ENCODE results near the gene L3MBTL3. TPM values are rescaled to one million over a fixed set of nuclear protein-coding genes. Genes with fewer than 3 reads are reported as not detected.
"Not testable (repeated sequence)": the region's sequence is repeated elsewhere in the genome, so short reads cannot be mapped to it uniquely, and the experiment has no call there.

L3MBTL3 gene
- total RNA-seq, 2 experiments from 2014 or later = 29.0 to 30.1 TPM

- H3K36me3 ChIP-seq (ENCODE audit: insufficient read depth, low read length) = peaks cover 9% of the 10 kb centered on the region
- CTCF ChIA-PET = no interaction called here
- H3K4me1 Mint-ChIP-seq (ENCODE audit: low read depth) = peaks cover 33% of the 10 kb centered on the region
- peaks cover 65% of the 10 kb centered on the region for H3K36me3 Mint-ChIP-seq (ENCODE audit: low read depth)
- no peak for DNase-seq
- H3K27ac Mint-ChIP-seq = no peak overlapping the region
- H3K9me3 ChIP-seq (ENCODE audit: control insufficient read depth in 1 of 2, insufficient read depth in 1 of 2, low read length in 2 of 2) = no peaks in the 10 kb centered on the region
- H3K27me3 Mint-ChIP-seq = no peaks in the 10 kb centered on the region
- no peak overlapping the region for H3K4me3 Mint-ChIP-seq
- no peak for TF ChIP-seq CTCF (IDR thresholded peaks at IDR 0.05)
- peaks cover 4% of the 10 kb centered on the region for H3K9me3 Mint-ChIP-seq
- no peak overlapping the region for H3K27ac ChIP-seq (ENCODE audit: low read depth in 1 of 2, low read length in 2 of 2)
- intact Hi-C loops (cut with DNase I, micrococcal nuclease) = no loop called here
- no peak overlapping the region for H3K4me3 ChIP-seq (ENCODE audit: low read length)
- no peak for ATAC-seq (ENCODE audit: poor library complexity)
- POLR2A ChIA-PET = interaction anchor here (2.2 kb wide), 1 partner anchor 17 kb away, joined by 11 read pairs; no protein-coding TSS in a partner anchor
- H3K4me1 ChIP-seq (ENCODE audit: insufficient read depth, low read length) = no peaks in the 10 kb centered on the region
- no peaks in the 10 kb centered on the region for H3K27me3 ChIP-seq (ENCODE audit: control insufficient read depth in 1 of 2, insufficient read depth in 2 of 2, low read length in 2 of 2)
Observed at GRCh38 chr6:130115036-130115435, 96.7 kb downstream of the L3MBTL3 start.

GRCh38 chr6:130116273-130116672 lies 97.9 kb downstream of the L3MBTL3 start:
- H3K27me3 Mint-ChIP-seq = no peaks in the 10 kb centered on the region
- no peak for DNase-seq
- ChIA-PET CTCF (no interaction called here), POLR2A (interaction anchor here (2.2 kb wide), 1 partner anchor 16 kb away, joined by 11 read pairs; no protein-coding TSS in a partner anchor)
- H3K36me3 Mint-ChIP-seq (ENCODE audit: low read depth) = peaks cover 65% of the 10 kb centered on the region
- TF ChIP-seq CTCF (IDR thresholded peaks at IDR 0.05) = no peak
- no peak overlapping the region for H3K27ac Mint-ChIP-seq
- no peaks in the 10 kb centered on the region for H3K27me3 ChIP-seq (ENCODE audit: control insufficient read depth in 1 of 2, insufficient read depth in 2 of 2, low read length in 2 of 2)
- no peak overlapping the region for H3K27ac ChIP-seq (ENCODE audit: low read depth in 1 of 2, low read length in 2 of 2)
- H3K9me3 Mint-ChIP-seq = peaks cover 4% of the 10 kb centered on the region
- H3K4me1 ChIP-seq (ENCODE audit: insufficient read depth, low read length) = no peaks in the 10 kb centered on the region
- no peaks in the 10 kb centered on the region for H3K9me3 ChIP-seq (ENCODE audit: control insufficient read depth in 1 of 2, insufficient read depth in 1 of 2, low read length in 2 of 2)
- H3K4me3 ChIP-seq (ENCODE audit: low read length) = no peak overlapping the region
- intact Hi-C loops (cut with DNase I, micrococcal nuclease) = no loop called here
- ATAC-seq (ENCODE audit: poor library complexity) = no peak
- peaks cover 41% of the 10 kb centered on the region for H3K4me1 Mint-ChIP-seq (ENCODE audit: low read depth)
- H3K4me3 Mint-ChIP-seq = no peak overlapping the region
- H3K36me3 ChIP-seq (ENCODE audit: insufficient read depth, low read length) = peaks cover 13% of the 10 kb centered on the region

GRCh38 chr6:130117187-130117701 lies 98.9 kb downstream of the L3MBTL3 start:
- H3K36me3 ChIP-seq (ENCODE audit: insufficient read depth, low read length) = peaks cover 16% of the 10 kb centered on the region

GRCh38 chr6:130118236-130118635 lies 99.9 kb downstream of the L3MBTL3 start:
- Mint-ChIP-seq H3K4me1 (ENCODE audit: low read depth) (peaks cover 44% of the 10 kb centered on the region), H3K4me3 (no peak overlapping the region), H3K9me3 (peaks cover 4% of the 10 kb centered on the region), H3K27ac (no peak overlapping the region), H3K27me3 (no peaks in the 10 kb centered on the region), H3K36me3 (ENCODE audit: low read depth) (peaks cover 59% of the 10 kb centered on the region)
- POLR2A ChIA-PET = no interaction called here
- Histone ChIP-seq H3K27ac (ENCODE audit: low read depth in 1 of 2, low read length in 2 of 2) (no peak overlapping the region), H3K36me3 (ENCODE audit: insufficient read depth, low read length) (peaks cover 10% of the 10 kb centered on the region), H3K4me1 (ENCODE audit: insufficient read depth, low read length) (no peaks in the 10 kb centered on the region), H3K9me3 (ENCODE audit: control insufficient read depth in 1 of 2, insufficient read depth in 1 of 2, low read length in 2 of 2) (no peaks in the 10 kb centered on the region), H3K4me3 (ENCODE audit: low read length) (no peak overlapping the region), H3K27me3 (ENCODE audit: control insufficient read depth in 1 of 2, insufficient read depth in 2 of 2, low read length in 2 of 2) (no peaks in the 10 kb centered on the region)
- DNase-seq (no peak), ATAC-seq (ENCODE audit: poor library complexity) (no peak)
- no peak for TF ChIP-seq CTCF (IDR thresholded peaks at IDR 0.05)
- CTCF ChIA-PET = no interaction called here
- intact Hi-C loops (cut with DNase I, micrococcal nuclease) = no loop called here

More at GRCh38 chr6:130117187-130117701, 98.9 kb downstream of the L3MBTL3 start:
- H3K9me3 Mint-ChIP-seq; H3K27ac ChIP-seq (ENCODE audit: low read depth in 1 of 2, low read length in 2 of 2); H3K4me3 Mint-ChIP-seq; ATAC-seq (ENCODE audit: poor library complexity); H3K27me3 ChIP-seq (ENCODE audit: control insufficient read depth in 1 of 2, insufficient read depth in 2 of 2, low read length in 2 of 2); H3K27ac Mint-ChIP-seq; intact Hi-C loops (cut with DNase I, micrococcal nuclease); H3K9me3 ChIP-seq (ENCODE audit: control insufficient read depth in 1 of 2, insufficient read depth in 1 of 2, low read length in 2 of 2); H3K4me3 ChIP-seq (ENCODE audit: low read length); H3K4me1 ChIP-seq (ENCODE audit: insufficient read depth, low read length); DNase-seq; H3K27me3 Mint-ChIP-seq: not testable (repeated sequence)
- ChIA-PET POLR2A (interaction anchor here (2.2 kb wide), 1 partner anchor 15 kb away, joined by 11 read pairs; no protein-coding TSS in a partner anchor), CTCF (interaction anchor here (0.7 kb wide), 1 partner anchor 210 kb away, joined by 3 read pairs; no protein-coding TSS in a partner anchor)
- peaks cover 39% of the 10 kb centered on the region for H3K4me1 Mint-ChIP-seq (ENCODE audit: low read depth)
- peaks cover 62% of the 10 kb centered on the region for H3K36me3 Mint-ChIP-seq (ENCODE audit: low read depth)

All from CD4-positive, alpha-beta T cell (primary cell).